ENCODE measurements around the gene ARSI. TPM values are rescaled to one million over a fixed set of nuclear protein-coding genes. Genes with fewer than 3 reads are reported as not detected.

ARSI gene
- total RNA-seq, 1 experiment from 2014 or later: 0.71 TPM

DNA sequence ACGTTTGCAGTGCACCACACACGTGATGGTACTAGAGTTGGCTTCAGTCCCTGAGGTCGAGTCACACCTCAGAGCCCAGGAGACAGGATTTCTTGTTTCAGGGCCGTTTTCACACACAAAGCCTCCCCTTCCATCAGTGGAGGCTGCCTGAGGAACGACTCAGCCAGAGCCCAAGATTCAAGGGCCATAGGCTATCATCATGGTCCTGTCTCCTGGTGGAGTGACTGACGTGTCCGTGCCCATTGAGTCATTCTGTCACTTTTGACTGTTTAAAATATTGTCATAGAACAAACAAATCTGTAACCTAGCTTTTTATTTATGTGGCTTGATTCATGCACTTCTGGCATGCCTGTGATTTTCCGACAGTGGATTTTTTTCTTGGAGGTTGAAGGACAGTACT is 41.5 kb downstream of the ARSI start:
- Mint-ChIP-seq H3K4me3 (ENCODE audit: low read depth, unreplicated experiment) (no peak overlapping the region), H3K4me1 (ENCODE audit: low read depth, unreplicated experiment) (peaks cover 11% of the 10 kb centered on the region), H3K9me3 (ENCODE audit: low read depth, unreplicated experiment) (no peaks in the 10 kb centered on the region), H3K27me3 (ENCODE audit: unreplicated experiment) (peaks cover 15% of the 10 kb centered on the region), H3K27ac (ENCODE audit: unreplicated experiment) (no peak overlapping the region), H3K36me3 (ENCODE audit: insufficient read depth, unreplicated experiment) (no peaks in the 10 kb centered on the region)
- BruUV-seq (replicated peaks): no TSS peak
- intact Hi-C loops (cut with micrococcal nuclease; ENCODE audit: unreplicated experiment): no loop called here
- TF ChIP-seq, protein P1, sequence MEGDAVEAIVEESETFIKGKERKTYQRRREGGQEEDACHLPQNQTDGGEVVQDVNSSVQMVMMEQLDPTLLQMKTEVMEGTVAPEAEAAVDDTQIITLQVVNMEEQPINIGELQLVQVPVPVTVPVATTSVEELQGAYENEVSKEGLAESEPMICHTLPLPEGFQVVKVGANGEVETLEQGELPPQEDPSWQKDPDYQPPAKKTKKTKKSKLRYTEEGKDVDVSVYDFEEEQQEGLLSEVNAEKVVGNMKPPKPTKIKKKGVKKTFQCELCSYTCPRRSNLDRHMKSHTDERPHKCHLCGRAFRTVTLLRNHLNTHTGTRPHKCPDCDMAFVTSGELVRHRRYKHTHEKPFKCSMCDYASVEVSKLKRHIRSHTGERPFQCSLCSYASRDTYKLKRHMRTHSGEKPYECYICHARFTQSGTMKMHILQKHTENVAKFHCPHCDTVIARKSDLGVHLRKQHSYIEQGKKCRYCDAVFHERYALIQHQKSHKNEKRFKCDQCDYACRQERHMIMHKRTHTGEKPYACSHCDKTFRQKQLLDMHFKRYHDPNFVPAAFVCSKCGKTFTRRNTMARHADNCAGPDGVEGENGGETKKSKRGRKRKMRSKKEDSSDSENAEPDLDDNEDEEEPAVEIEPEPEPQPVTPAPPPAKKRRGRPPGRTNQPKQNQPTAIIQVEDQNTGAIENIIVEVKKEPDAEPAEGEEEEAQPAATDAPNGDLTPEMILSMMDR (IDR thresholded peaks at IDR 0.05; ENCODE audit: unreplicated experiment): no peak
- CTCF ChIA-PET: interaction anchor here (0.6 to 1.0 kb wide), 3 partner anchors 9 to 238 kb away, joined by 3 to 5 read pairs (median 4); no protein-coding TSS in a partner anchor
- DNase-seq: no peak

GRCh38 chr5:150258130-150258529 is 44.6 kb downstream of the ARSI start:
- Mint-ChIP-seq H3K4me1 (ENCODE audit: low read depth, unreplicated experiment) (peaks cover 3% of the 10 kb centered on the region), H3K4me3 (ENCODE audit: low read depth, unreplicated experiment) (no peak overlapping the region), H3K27ac (ENCODE audit: unreplicated experiment) (no peak overlapping the region), H3K27me3 (ENCODE audit: unreplicated experiment) (peaks cover 25% of the 10 kb centered on the region), H3K9me3 (ENCODE audit: low read depth, unreplicated experiment) (no peaks in the 10 kb centered on the region), H3K36me3 (ENCODE audit: insufficient read depth, unreplicated experiment) (no peaks in the 10 kb centered on the region)
- BruUV-seq (replicated peaks): no TSS peak
- CTCF ChIA-PET: no interaction called here
- TF ChIP-seq, protein P1 (IDR thresholded peaks at IDR 0.05; ENCODE audit: unreplicated experiment): no peak
- DNase-seq: no peak
- intact Hi-C loops (cut with micrococcal nuclease; ENCODE audit: unreplicated experiment): no loop called here

DNA sequence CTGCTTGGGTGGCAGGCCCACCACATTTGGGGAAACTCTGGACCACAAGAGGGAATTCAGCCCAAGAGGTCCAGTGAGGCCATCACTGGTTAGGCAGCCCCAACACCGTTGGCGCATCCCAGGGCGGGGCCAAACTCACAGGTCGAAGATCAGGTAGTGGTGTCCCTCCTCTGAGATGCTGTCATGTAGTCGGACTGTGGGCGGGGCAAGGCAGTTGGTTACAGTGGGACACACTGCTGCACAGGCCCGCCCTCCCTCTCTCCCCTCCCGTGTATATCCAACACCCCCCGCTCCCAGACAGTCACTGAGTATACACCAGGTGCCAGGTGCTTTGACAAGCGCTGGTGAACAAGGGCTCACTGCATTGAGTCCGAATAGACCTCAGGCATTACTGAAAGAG is 45.3 kb downstream of the ARSI start:
- intact Hi-C loops (cut with micrococcal nuclease; ENCODE audit: unreplicated experiment): no loop called here
- Mint-ChIP-seq H3K4me3 (ENCODE audit: low read depth, unreplicated experiment) (no peak overlapping the region), H3K27me3 (ENCODE audit: unreplicated experiment) (peaks cover 27% of the 10 kb centered on the region), H3K36me3 (ENCODE audit: insufficient read depth, unreplicated experiment) (no peaks in the 10 kb centered on the region), H3K4me1 (ENCODE audit: low read depth, unreplicated experiment) (no peaks in the 10 kb centered on the region), H3K27ac (ENCODE audit: unreplicated experiment) (no peak overlapping the region), H3K9me3 (ENCODE audit: low read depth, unreplicated experiment) (no peaks in the 10 kb centered on the region)
- TF ChIP-seq, protein P1 (IDR thresholded peaks at IDR 0.05; ENCODE audit: unreplicated experiment): no peak
- CTCF ChIA-PET: no interaction called here
- no TSS peak for BruUV-seq (replicated peaks)
- DNase-seq: no peak

DNA sequence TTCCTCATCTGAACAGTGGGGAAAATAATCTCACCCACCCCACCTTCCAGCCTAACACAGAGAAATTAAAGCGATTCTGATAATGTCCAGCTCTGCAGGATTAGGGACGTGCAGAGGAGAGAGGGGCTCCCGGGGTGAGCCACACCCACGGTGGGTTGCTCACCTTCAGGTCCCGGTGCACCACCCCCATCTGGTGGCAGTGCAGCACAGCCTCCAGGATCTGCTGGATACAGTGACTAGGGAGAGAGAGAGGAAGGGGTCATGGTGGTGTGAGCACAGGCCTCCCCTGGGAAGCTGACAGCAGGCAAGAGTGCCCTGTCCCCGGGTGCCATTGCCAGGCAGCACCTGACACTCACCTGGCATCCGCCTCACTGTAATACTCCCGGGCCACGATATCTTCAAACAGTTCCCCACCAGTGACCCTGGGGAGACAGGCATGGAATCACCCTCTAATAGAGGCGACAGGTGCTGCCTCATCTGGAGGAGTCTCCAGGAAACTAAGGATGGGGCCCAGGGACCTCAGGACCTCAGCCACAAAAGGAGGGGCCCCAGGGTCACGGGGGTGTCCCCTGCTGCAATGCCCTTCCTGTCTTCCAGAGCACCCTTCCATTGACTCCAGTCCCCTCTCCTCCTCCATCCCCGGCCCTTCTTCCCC is 46.2 kb downstream of the ARSI start:
- H3K27ac Mint-ChIP-seq (ENCODE audit: unreplicated experiment): no peak overlapping the region
- H3K9me3 Mint-ChIP-seq (ENCODE audit: low read depth, unreplicated experiment): no peaks in the 10 kb centered on the region
- intact Hi-C loops (cut with micrococcal nuclease; ENCODE audit: unreplicated experiment): no loop called here
- H3K27me3 Mint-ChIP-seq (ENCODE audit: unreplicated experiment): peaks cover 36% of the 10 kb centered on the region
- DNase-seq: no peak
- TF ChIP-seq, protein P1 (IDR thresholded peaks at IDR 0.05; ENCODE audit: unreplicated experiment): no peak
- H3K36me3 Mint-ChIP-seq (ENCODE audit: insufficient read depth, unreplicated experiment): no peaks in the 10 kb centered on the region
- CTCF ChIA-PET: interaction anchor here (0.9 to 1.4 kb wide), 2 partner anchors 8 to 94 kb away, joined by 3 to 4 read pairs; no protein-coding TSS in a partner anchor
- H3K4me3 Mint-ChIP-seq (ENCODE audit: low read depth, unreplicated experiment): no peak overlapping the region
- H3K4me1 Mint-ChIP-seq (ENCODE audit: low read depth, unreplicated experiment): no peaks in the 10 kb centered on the region
- BruUV-seq (replicated peaks): no TSS peak
